CD4-positive, alpha-beta T cell (primary cell): ENCODE data around the gene PLEKHG2. TPM values are rescaled to one million over a fixed set of nuclear protein-coding genes. Genes with fewer than 3 reads are reported as not detected.
A peak's percentile ranks its signal among the peaks of the same experiment; 100 is the strongest.

ENCODE experiments used
- ATAC-seq: fragments of 200-7000 bp; cut with Tn5 transposase; one replicate; pipeline ENCODE4 v1.10.0; 2022; ENCODE audit warnings: mild to moderate bottlenecking; ENCODE audit not compliant: poor library complexity
- CTCF ChIA-PET: fragments of 350-600 bp; sonication (Branson Sonifier 250); formaldehyde crosslinking; loops from one replicate; lab custom pipeline; 2021; ENCODE audit warnings: antibody characterized with exemption, inconsistent platforms; lab: Charles Lee
- POLR2A ChIA-PET: fragments of 350-600 bp; sonication (Branson Sonifier 250); formaldehyde crosslinking; loops from one replicate; lab custom pipeline; 2021; ENCODE audit warnings: antibody characterized with exemption, inconsistent platforms; lab: Charles Lee
- DNase-seq, 14 experiments: peaks; one replicate each; pipeline ENCODE4 v3.0.0-alpha.2; 2013 to 2020; ENCODE audit warnings: mixed read lengths in 2 of 14
- H3K27ac ChIP-seq, 2 donors: one replicate each; pipeline versions ENCODE4 v1.5.1 to v1.7.0; 2013; ENCODE audit warnings: low read length in 2 of 2, low read depth in 1 of 2, mild to moderate bottlenecking in 1 of 2
- H3K27me3 ChIP-seq, 2 experiments: 1 replicate in 1 of 2; 2 replicates in 1 of 2; pipeline versions ENCODE4 v1.6.1 to v1.7.0; 2013; ENCODE audit warnings: low read length in 2 of 2, control low read depth in 1 of 2, mild to moderate bottlenecking in 1 of 2, moderate library complexity in 1 of 2; ENCODE audit not compliant: insufficient read depth in 2 of 2, control insufficient read depth in 1 of 2
- H3K36me3 ChIP-seq: one replicate; pipeline ENCODE4 v1.6.1; 2013; ENCODE audit warnings: low read length, control low read depth; ENCODE audit not compliant: insufficient read depth
- H3K4me1 ChIP-seq: one replicate; pipeline ENCODE4 v1.6.1; 2013; ENCODE audit warnings: low read length, control low read depth; ENCODE audit not compliant: insufficient read depth
- H3K4me3 ChIP-seq: one replicate; pipeline ENCODE4 v1.5.1; 2013; ENCODE audit warnings: mild to moderate bottlenecking, low read length, moderate library complexity
- H3K9me3 ChIP-seq, 2 experiments: 1 replicate in 1 of 2; 2 replicates in 1 of 2; pipeline versions ENCODE4 v1.6.1 to v1.7.0; 2013; ENCODE audit warnings: low read length in 2 of 2, mild to moderate bottlenecking in 2 of 2, control low read depth in 1 of 2, moderate library complexity in 1 of 2; ENCODE audit not compliant: control insufficient read depth in 1 of 2, insufficient read depth in 1 of 2
- H3K27ac Mint-ChIP-seq: one replicate; pipeline ENCODE4 v1.8.0; 2020; ENCODE audit warnings: mixed read lengths
- H3K27me3 Mint-ChIP-seq: one replicate; pipeline ENCODE4 v1.8.0; 2021; ENCODE audit warnings: mixed read lengths
- H3K36me3 Mint-ChIP-seq: one replicate; pipeline ENCODE4 v1.8.0; 2021; ENCODE audit warnings: low read depth, mixed read lengths
- H3K4me1 Mint-ChIP-seq: one replicate; pipeline ENCODE4 v1.8.0; 2021; ENCODE audit warnings: low read depth, mixed read lengths
- H3K4me3 Mint-ChIP-seq: one replicate; pipeline ENCODE4 v1.8.0; 2020; ENCODE audit warnings: mild to moderate bottlenecking, mixed read lengths
- H3K9me3 Mint-ChIP-seq: one replicate; pipeline ENCODE4 v1.8.0; 2020; ENCODE audit warnings: mixed read lengths
- CTCF ChIP-seq: fragments of 200-600 bp; IDR thresholded peaks from one replicate; pipeline ENCODE4 v1.8.0; 2022; ENCODE audit warnings: antibody characterized with exemption, mild to moderate bottlenecking
- intact Hi-C, 2 experiments: fragments of 100-400 bp; cut with DNase I in 1 of 2; cut with micrococcal nuclease in 1 of 2; formaldehyde crosslinking; loops; one replicate each; pipeline versions ENCODE4 v1.15.1 to v1.9.0; 2023 to 2025; cut with DNase I, micrococcal nuclease
- total RNA-seq, 174 experiments: library from RNA in 2 of 174; stranded (reverse) in 2 of 174; gene quantifications; one replicate each; pipeline ENCODE4 v1.2.3 and lab custom pipeline; 2021 to 2026

Gene PLEKHG2
- total RNA-seq, 2 experiments from 2014 or later: 80.6 to 81.4 TPM

GRCh38 chr19:39390451-39390750 is 22.1 kb upstream of the PLEKHG2 start:
- no peaks in the 10 kb centered on the region for H3K27me3 Mint-ChIP-seq
- peaks cover 67% of the 10 kb centered on the region for H3K36me3 ChIP-seq
- no peak for TF ChIP-seq CTCF
- H3K9me3 ChIP-seq: no peaks in the 10 kb centered on the region
- intact Hi-C loops: loop anchor here (1.0 to 5.0 kb wide), 6 partner anchors 11 to 263 kb away; partner anchors contain the start of genes EID2B (in 1 of the 2), PAK4 (in 1 of the 2) and SUPT5H (in 1 of the 2)
- peaks cover 44% of the 10 kb centered on the region for H3K4me1 ChIP-seq
- ChIA-PET CTCF (interaction anchor here (1.0 to 2.2 kb wide), 4 partner anchors 21 to 55 kb away, joined by 3 to 31 read pairs (median 8); partner anchors contain the start of genes PLEKHG2, RPS16, SAMD4B and SUPT5H), POLR2A (interaction anchor here (0.7 to 6.4 kb wide), 16 partner anchors 15 to 1016 kb away, joined by 3 to 144 read pairs (median 6); partner anchors contain the start of genes GMFG, PLEKHG2, PSMD8 and RPS16)
- no peaks in the 10 kb centered on the region for H3K9me3 Mint-ChIP-seq
- DNase-seq: peak in 9 of 14 experiments; percentile 60 to 95 (median 74)
- H3K4me1 Mint-ChIP-seq: peaks cover 33% of the 10 kb centered on the region
- ATAC-seq: no peak
- H3K4me3 ChIP-seq: peak overlapping the region; percentile 91
- H3K4me3 Mint-ChIP-seq: peak overlapping the region; percentile 90
- no peaks in the 10 kb centered on the region for H3K27me3 ChIP-seq
- H3K27ac ChIP-seq: peak overlapping the region; percentile 98 to 100
- H3K27ac Mint-ChIP-seq: peak overlapping the region; percentile 96
- H3K36me3 Mint-ChIP-seq: peaks cover 78% of the 10 kb centered on the region

GRCh38 chr19:39390751-39391437 is 21.6 kb upstream of the PLEKHG2 start, which contains the start of the genes MED29 and PAF1:
Gene MED29 (plus strand): TSS chr19:39391378. CDS start chr19:39391423, 45 bp downstream.
Gene PAF1 (minus strand): TSS chr19:39391106. CDS start chr19:39390864, 242 bp downstream.
- POLR2A ChIA-PET: interaction anchor here (0.7 to 6.4 kb wide), 18 partner anchors 14 to 1017 kb away, joined by 3 to 144 read pairs (median 4); partner anchors contain the start of genes DYRK1B, GMFG, PLEKHG2 and PSMD8
- CTCF ChIA-PET: interaction anchor here (0.8 to 2.2 kb wide), 6 partner anchors 21 to 112 kb away, joined by 3 to 31 read pairs (median 5); partner anchors contain the start of genes PLEKHG2, RPS16, SAMD4B and SUPT5H
- H3K36me3 Mint-ChIP-seq: peaks cover 78% of the 10 kb centered on the region

More at GRCh38 chr19:39390751-39391437, 21.6 kb upstream of the PLEKHG2 start, which contains the start of the genes MED29 and PAF1:
- intact Hi-C loops: loop anchor here (1.0 to 5.0 kb wide), 10 partner anchors 10 to 264 kb away; partner anchors contain the start of genes SUPT5H (in 2 of the 2), EID2B (in 1 of the 2), PAK4 (in 1 of the 2) and PLEKHG2 (in 1 of the 2)
- no peaks in the 10 kb centered on the region for H3K27me3 Mint-ChIP-seq
- Histone ChIP-seq H3K4me3 (peak within 1 kb of the TSS; percentile 91), H3K27me3 (no peaks in the 10 kb centered on the region), H3K9me3 (no peaks in the 10 kb centered on the region), H3K27ac (peak within 1 kb of the TSS; percentile 98 to 100), H3K4me1 (peaks cover 44% of the 10 kb centered on the region), H3K36me3 (peaks cover 65% of the 10 kb centered on the region)
- ATAC-seq (peak; percentile 90), DNase-seq (peak; percentile 91 to 100 (median 94))
- H3K4me1 Mint-ChIP-seq: peaks cover 33% of the 10 kb centered on the region
- H3K9me3 Mint-ChIP-seq: no peaks in the 10 kb centered on the region
- no peak for TF ChIP-seq CTCF
- peak within 1 kb of the TSS; percentile 96 for H3K27ac Mint-ChIP-seq
- H3K4me3 Mint-ChIP-seq: peak within 1 kb of the TSS; percentile 90
